Ascending aorta (tissue), 2 donors: ENCODE results near the gene SGSH. TPM values are rescaled to one million over a fixed set of nuclear protein-coding genes. Genes with fewer than 3 reads are reported as not detected.

Experiments used
- DNase-seq, 2 donors: peaks; one replicate each; pipeline ENCODE4 v3.0.0-alpha.2; 2019; ENCODE audit warnings: low spot score in 2 of 2
- H3K27ac ChIP-seq, 2 donors: fragments of 200-600 bp; sonication (generic); one replicate each; pipeline ENCODE4 v1.5.1; 2016 to 2017; ENCODE audit warnings: mild to moderate bottlenecking in 1 of 2
- H3K27me3 ChIP-seq: fragments of 200-600 bp; sonication (generic); one replicate; pipeline ENCODE4 v1.5.1; 2017
- H3K36me3 ChIP-seq, 2 donors: fragments of 200-600 bp; sonication (generic); one replicate each; pipeline ENCODE4 v1.5.1; 2016
- H3K4me1 ChIP-seq, 2 donors: fragments of 200-600 bp; sonication (generic); one replicate each; pipeline ENCODE4 v1.5.1; 2016 to 2017; ENCODE audit warnings: mild to moderate bottlenecking in 1 of 2
- H3K4me3 ChIP-seq, 2 donors: fragments of 200-600 bp; sonication (generic); one replicate each; pipeline ENCODE4 v1.5.1; 2016 to 2017; ENCODE audit warnings: mild to moderate bottlenecking in 1 of 2
- H3K9me3 ChIP-seq, 2 donors: fragments of 200-600 bp; sonication (generic); one replicate each; pipeline ENCODE4 v1.5.1; 2016
- intact Hi-C: fragments of 100-400 bp; cut with DNase I; formaldehyde crosslinking; loops from one replicate; pipeline ENCODE4 v1.15.1; 2023
- total RNA-seq: library from RNA; depleted of rRNA; stranded (reverse); fragments of >200 nt; gene quantifications from one replicate; pipeline ENCODE4 v1.1.0, GENCODE V29; 2016
- TF ChIP-seq, protein P1 (sequence below), 3 experiments: fragments of 200-600 bp in 2 of 3; fragments of 450-650 bp in 1 of 3; sonication (generic) in 2 of 3; IDR thresholded peaks; one replicate each; pipeline ENCODE4 v1.5.1; 2016 to 2019; ENCODE audit warnings: antibody characterized with exemption in 3 of 3, mild to moderate bottlenecking in 1 of 3, moderate library complexity in 1 of 3

The SGSH gene
- total RNA-seq, 1 donor from 2014 or later = 50.9 TPM

DNA sequence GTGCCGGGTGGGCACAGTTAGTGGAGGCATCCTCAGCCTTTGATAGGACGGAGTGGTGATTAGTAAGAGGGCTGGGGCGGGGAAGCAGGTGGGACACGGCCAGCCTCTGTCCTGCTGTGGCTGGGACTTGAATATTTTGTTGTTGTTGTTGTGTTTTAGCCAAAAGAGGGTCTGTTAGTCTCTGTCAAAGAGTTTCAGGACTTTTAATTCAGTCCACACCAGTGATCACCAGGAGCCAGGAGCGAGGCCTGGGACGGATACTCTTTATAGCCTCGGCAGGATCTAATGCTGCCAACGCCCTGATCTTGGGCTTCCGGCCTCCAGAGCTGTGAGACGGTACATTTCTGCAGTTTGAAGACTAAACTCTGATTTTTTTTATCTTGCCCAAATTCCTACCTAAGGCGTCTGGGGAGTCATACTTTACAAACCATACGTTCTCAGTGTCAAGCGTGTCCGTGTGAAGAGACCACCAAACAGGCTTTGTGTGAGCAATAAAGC, 37.6 kb upstream of the SGSH start:
- H3K27ac ChIP-seq = no peak overlapping the region
- no peaks in the 10 kb centered on the region for H3K27me3 ChIP-seq
- DNase-seq = no peak
- intact Hi-C loops = no loop called here
- no peak overlapping the region for H3K4me3 ChIP-seq
- peaks cover 11 to 33% of the 10 kb centered on the region in 2 donors for H3K4me1 ChIP-seq
- H3K36me3 ChIP-seq = peaks cover 1 to 2% of the 10 kb centered on the region in 2 donors
- TF ChIP-seq, protein P1, sequence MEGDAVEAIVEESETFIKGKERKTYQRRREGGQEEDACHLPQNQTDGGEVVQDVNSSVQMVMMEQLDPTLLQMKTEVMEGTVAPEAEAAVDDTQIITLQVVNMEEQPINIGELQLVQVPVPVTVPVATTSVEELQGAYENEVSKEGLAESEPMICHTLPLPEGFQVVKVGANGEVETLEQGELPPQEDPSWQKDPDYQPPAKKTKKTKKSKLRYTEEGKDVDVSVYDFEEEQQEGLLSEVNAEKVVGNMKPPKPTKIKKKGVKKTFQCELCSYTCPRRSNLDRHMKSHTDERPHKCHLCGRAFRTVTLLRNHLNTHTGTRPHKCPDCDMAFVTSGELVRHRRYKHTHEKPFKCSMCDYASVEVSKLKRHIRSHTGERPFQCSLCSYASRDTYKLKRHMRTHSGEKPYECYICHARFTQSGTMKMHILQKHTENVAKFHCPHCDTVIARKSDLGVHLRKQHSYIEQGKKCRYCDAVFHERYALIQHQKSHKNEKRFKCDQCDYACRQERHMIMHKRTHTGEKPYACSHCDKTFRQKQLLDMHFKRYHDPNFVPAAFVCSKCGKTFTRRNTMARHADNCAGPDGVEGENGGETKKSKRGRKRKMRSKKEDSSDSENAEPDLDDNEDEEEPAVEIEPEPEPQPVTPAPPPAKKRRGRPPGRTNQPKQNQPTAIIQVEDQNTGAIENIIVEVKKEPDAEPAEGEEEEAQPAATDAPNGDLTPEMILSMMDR (IDR thresholded peaks at IDR 0.05) = no peak
- H3K9me3 ChIP-seq = no peaks in the 10 kb centered on the region

DNA sequence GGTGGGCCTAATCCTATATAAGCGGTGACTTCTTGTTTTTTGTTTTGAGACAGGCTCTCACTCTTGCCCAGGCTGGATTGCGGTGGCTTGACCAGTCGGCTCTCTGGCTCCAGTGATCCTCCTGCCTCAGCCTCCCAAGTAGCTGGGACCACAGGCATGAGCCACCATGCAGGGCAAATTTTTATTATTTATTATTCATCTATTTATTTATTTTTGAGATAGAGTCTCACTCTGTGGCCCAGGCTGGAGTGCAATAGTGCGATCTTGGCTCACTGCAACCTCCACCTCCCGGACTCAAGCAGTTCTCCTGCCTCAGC, 35.9 kb upstream of the SGSH start:
- peaks cover 6 to 23% of the 10 kb centered on the region in 2 donors for H3K4me1 ChIP-seq
- no peak overlapping the region for H3K4me3 ChIP-seq
- intact Hi-C loops = no loop called here
- H3K9me3 ChIP-seq = no peaks in the 10 kb centered on the region
- no peak for DNase-seq
- H3K27me3 ChIP-seq = no peaks in the 10 kb centered on the region
- TF ChIP-seq, protein P1 (IDR thresholded peaks at IDR 0.05) = no peak
- H3K36me3 ChIP-seq = peaks cover 4 to 17% of the 10 kb centered on the region in 2 donors
- peak overlapping the region; percentile 79 to 90 for H3K27ac ChIP-seq

DNA sequence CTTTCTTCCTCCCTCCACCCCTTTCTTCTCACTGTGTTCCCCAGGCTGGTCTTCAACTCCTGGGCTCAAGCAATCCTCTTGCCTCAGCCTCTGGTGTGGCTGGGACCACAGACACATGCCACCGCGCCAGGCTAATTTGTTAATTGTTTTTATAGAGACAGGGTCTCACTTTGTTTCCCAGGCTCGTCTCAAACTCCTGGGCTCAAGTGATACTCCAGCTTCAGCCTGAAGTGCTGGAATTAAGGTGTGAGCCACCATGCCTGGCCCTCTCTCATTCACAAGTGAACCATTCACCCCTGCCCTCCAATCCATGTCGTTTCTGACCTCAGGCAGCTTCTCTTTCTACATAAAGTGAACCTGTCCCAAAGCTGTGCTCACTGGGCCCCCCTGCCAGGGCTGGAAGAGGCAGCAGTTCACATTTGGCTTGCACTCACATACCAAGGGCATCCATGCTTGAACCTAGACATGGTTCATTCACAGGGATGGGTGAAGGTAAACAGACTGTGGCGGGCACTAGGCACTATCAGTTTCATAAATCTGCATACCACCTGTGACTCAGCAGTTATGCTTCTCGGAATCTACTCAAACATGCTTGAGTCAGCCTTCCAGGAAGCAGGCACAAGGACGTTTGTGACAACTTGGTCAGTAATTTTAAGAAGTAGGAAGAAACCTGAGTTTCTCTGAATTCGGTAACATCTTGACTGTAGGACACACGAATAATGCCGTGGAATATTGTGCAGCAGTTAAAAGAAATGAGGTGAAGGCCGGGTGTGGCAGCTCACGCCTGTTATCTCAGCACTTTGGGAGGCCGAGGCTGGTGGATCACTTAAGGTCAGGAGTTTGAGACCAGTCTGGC, 34.5 kb upstream of the SGSH start:
- TF ChIP-seq, protein P1 (IDR thresholded peaks at IDR 0.05) = no peak
- Histone ChIP-seq H3K4me1 (peaks cover 2 to 21% of the 10 kb centered on the region in 2 donors), H3K27me3 (no peaks in the 10 kb centered on the region), H3K4me3 (no peak overlapping the region), H3K36me3 (peaks cover 10 to 20% of the 10 kb centered on the region in 2 donors), H3K9me3 (no peaks in the 10 kb centered on the region), H3K27ac (peak overlapping the region; percentile 79 to 90)
- intact Hi-C loops = no loop called here
- peak in 1 of 2 donors; percentile 87 for DNase-seq

DNA sequence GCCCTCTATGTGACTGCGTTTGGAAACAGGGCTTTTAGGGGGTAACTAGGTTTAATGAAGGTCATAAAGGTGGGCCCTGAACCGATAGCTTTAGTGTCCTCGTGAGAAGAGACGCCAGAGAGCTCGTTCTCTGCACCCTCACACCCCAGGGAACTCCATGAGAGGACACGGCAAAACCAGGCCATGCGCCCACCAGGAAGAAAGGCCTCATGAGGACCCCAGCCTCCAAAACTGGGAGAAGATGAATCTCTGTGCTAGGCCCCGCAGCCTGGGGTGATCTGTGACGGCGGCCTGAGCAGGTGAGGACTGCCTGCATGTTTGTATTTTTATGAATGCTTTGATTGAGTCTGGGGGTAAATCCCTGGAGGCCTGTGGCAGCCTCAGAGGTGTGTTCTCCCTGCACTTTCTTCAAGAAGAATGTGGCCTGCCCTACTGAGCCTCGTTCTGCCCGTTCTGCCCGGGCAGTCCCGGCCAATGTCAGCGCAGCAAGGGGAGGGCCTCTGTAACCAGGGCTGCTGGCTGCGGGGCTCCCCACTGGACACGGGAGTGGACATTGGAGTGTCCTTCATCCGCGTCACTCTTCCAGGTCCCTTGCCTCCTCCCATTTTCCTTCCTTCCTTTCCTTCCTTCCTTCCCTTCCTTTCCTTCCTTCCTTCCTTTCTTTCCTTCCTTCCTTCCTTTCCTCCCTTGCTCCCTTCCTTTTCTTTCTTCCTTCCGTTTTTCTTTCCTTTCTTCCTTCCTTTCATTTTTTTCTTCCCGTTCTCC, 33.7 kb upstream of the SGSH start:
- H3K9me3 ChIP-seq = no peaks in the 10 kb centered on the region
- intact Hi-C loops = no loop called here
- H3K27me3 ChIP-seq = no peaks in the 10 kb centered on the region
- TF ChIP-seq, protein P1 (IDR thresholded peaks at IDR 0.05) = no peak
- peak overlapping the region; percentile 79 to 90 for H3K27ac ChIP-seq
- no peak overlapping the region for H3K4me3 ChIP-seq
- H3K4me1 ChIP-seq = peaks cover 0 to 14% of the 10 kb centered on the region in 2 donors
- H3K36me3 ChIP-seq = peaks cover 17 to 28% of the 10 kb centered on the region in 2 donors
- no peak for DNase-seq

DNA sequence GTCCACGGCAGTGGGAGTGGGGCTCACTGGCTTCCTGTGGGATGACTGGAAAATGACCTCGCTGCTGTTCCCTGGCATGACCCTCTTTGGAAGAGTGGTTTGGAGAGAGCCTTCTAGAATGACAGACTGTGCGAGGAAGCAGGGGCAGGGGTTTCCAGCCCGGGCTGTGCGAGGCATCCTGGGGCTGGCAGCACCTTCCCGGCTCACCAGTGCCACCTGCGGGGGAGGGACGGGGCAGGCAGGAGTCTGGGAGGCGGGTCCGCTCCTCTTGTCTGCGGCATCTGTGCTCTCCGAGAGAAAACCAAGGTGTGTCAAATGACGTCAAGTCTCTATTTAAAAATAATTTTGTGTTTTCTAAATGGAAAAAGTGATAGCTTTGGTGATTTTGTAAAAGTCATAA, 32.7 kb upstream of the SGSH start:
- H3K36me3 ChIP-seq = peaks cover 27 to 37% of the 10 kb centered on the region in 2 donors
- TF ChIP-seq, protein P1 (IDR thresholded peaks at IDR 0.05) = peak in 1 of 3 experiments; percentile 23
- H3K4me3 ChIP-seq = no peak overlapping the region
- H3K4me1 ChIP-seq = peaks cover 0 to 14% of the 10 kb centered on the region in 2 donors
- peak overlapping the region; percentile 29 to 79 for H3K27ac ChIP-seq
- H3K9me3 ChIP-seq = no peaks in the 10 kb centered on the region
- no peaks in the 10 kb centered on the region for H3K27me3 ChIP-seq
- intact Hi-C loops = no loop called here
- DNase-seq = no peak
